SKM-1 (cell line): ENCODE data around the gene YBX2.

Experiments used
- DNase-seq: peaks from one replicate; lab custom pipeline; 2025; ENCODE audit not compliant: unreplicated experiment; lab: John Stamatoyannopoulos, UW

The YBX2 gene

DNA sequence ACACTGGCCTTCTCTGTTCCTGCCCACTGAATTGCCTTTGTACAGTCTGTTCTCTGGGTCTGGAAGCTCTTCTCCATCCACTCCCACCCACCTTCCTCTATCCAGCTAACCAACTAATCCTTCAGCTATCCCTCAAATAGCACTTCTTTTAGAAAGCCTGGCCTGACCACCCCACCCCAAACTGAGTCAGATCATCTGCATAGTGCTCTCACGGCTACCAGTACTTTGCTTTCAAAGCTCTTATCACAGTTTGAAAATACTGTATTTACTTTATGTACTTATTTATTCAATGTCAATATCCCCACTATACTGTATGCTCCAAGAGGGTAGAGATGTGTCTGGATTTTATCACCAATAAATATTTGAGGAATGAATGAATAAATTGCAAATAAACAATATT is 27.7 kb downstream of the YBX2 start:
- DNase-seq: no peak

DNA sequence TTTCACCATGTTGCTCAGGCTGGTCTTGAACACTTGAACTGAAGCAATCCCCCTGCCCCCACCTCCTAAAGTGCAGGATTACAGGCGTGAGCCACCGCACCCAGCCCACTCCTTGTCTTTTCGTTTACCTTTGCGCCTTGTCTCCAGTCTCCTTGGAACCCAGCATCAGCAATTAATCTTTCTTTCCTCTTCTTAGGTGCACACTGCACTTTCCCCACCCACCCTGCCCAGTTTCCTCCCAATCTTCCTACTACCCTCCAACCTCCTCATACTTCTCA is 30.7 kb downstream of the YBX2 start:
- no peak for DNase-seq

DNA sequence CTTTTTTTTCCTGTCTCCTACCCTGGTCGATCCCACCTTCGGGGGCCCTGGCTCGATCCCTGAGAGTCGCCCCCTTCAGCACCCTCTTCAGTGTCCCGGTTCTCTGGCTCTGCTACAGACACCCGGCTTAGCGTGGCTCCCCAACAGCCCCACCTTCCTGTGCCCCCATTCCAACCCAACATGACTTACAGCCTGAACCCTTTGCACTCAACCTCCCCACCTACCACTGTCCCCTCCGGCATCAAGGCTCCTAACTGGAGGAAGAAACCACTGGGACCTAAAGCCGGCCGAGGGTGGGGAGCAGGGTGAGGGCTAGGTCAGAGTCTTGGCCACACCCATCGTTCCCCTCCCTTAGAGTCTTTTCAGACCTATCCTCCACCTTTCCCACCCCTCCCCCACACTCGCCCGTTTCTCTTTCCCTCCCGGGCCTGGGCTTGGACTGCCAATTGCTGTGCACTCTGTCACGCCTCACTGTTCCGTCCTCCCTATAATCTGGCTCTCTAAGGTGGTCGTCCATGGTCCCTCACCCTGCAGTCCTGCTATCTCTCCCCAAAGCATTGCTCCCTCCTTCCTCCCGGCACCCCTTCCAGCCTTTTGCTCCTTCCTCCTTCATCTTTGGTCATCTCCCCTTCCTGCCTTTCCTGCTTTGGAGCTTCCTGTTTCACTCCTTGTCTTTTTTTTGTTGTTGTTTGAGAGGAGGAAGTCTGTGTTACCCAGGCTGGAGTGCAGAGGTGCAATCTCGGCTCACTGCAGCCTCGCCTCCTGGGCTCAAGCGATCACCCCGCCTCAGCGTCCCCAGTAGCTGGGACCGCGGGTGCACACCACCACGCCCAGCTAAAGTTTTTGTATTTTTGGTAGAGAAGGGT is 31.3 kb downstream of the YBX2 start:
- DNase-seq: no peak

DNA sequence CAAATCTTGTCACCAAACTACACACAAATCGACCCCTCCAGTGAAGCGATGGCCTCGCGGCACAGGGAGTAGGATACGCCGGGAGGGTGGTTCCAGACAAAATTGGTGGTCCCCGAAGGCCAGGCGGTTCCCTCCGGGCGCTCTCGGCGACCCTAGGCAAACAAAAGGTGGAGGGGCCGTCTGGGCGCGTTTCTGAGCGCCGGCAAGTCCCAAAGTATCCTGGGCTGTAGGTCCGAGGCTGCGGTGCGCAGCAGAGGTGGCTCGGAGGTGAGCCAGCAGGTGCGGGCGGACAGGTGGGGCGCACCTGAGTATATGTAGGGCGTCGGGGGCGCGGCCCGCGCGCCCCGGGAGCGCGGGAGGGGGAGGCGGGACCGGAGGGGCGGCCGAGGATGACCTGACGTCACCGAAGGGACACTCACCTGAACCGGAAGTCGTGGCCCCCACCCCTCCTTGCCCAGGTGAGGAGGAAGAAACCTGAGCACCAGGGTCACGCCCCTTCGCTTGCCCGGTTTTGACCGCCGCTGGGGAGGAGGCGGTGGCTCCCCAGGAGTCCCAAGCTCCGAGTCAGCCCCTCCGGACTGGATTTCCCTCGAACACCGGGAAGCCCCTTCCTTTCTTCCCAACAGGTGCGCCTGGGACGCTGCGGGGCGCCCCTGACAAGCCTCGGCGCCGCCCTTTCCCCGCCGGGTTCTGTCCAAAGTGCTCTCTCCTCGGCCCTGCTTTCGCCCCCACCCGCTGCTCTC is 32.1 kb downstream of the YBX2 start, which contains the start of gene CLDN7:
Gene CLDN7, minus strand, starts transcription at position 287 of the 743 bp plus-strand sequence. CDS start 435 bp downstream, outside the sequence.
- DNase-seq: no peak

- no peak for DNase-seq
These were observed 32.9 kb downstream of the YBX2 start for GRCh38 chr17:7261379-7262191.

DNA sequence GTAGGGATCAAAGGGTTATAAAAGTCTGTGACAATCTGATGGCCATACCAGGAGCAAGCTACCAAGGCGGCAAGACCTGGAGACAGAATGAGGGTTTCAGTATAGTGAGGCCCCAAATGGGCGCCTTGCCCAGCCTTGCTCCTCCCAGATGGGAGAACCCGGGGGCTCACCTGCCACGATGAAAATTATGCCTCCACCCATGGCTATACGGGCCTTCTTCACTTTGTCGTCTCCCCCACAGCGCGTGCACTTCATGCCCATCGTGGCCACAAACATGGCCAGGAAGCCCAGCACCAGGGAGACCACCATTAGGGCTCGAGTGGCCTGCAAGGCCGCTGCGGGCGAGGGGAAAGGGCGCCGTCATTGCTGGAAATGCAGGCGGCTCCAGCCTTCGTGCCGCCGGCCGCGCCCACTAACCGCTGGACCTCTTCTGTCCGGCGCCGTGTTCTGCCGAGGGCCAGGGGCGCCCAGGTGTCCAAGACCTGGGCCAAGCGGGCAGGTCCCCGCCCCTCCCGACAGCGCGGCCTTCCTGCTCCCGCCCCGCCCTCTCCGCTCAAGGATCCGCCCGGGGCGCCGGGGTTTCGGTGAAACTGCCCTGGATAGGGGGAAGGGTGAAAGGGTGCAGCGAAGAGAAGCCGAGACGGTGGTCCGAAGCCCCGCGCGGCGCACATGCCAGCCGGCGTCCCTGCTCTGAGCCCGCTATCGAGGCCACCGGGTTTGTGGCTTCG is 33.6 kb downstream of the YBX2 start:
- no peak for DNase-seq

- no peak for DNase-seq
These were observed 34.3 kb downstream of the YBX2 start for GRCh38 chr17:7260151-7260550.

GRCh38 chr17:7259555-7259889 is 34.9 kb downstream of the YBX2 start:
- DNase-seq: no peak

GRCh38 chr17:7258731-7259554 is 35.5 kb downstream of the YBX2 start:
- no peak for DNase-seq

GRCh38 chr17:7256766-7257456 is 37.5 kb downstream of the YBX2 start:
- DNase-seq: no peak

DNA sequence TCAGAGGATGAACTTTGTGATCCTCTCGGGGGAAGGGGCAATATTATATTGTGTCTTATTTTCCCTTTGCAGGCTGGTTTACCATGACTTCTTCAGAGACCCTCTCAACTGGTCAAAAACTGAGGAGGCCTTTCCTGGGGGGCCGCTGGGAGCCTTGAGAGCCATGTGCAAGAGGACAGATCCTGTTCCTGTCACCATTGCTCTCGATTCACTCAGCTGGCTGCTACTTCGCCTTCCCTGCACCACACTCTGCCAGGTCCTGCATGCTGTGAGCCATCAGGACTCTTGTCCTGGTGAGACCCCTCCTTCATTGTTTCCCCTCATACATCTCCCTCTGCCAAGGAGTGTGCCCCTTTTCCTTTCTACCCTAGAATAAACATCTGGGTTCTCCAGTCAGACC is 39.9 kb downstream of the YBX2 start:
- DNase-seq: no peak

GRCh38 chr17:7253082-7253481 is 41.4 kb downstream of the YBX2 start:
- DNase-seq: no peak

- DNase-seq: peak; percentile 53
These were observed 42.0 kb downstream of the YBX2 start, which contains the start of gene ELP5 for GRCh38 chr17:7252176-7253043. ELP5 (plus strand) TSS chr17:7252215; CDS start chr17:7252551, 336 bp downstream.

DNA sequence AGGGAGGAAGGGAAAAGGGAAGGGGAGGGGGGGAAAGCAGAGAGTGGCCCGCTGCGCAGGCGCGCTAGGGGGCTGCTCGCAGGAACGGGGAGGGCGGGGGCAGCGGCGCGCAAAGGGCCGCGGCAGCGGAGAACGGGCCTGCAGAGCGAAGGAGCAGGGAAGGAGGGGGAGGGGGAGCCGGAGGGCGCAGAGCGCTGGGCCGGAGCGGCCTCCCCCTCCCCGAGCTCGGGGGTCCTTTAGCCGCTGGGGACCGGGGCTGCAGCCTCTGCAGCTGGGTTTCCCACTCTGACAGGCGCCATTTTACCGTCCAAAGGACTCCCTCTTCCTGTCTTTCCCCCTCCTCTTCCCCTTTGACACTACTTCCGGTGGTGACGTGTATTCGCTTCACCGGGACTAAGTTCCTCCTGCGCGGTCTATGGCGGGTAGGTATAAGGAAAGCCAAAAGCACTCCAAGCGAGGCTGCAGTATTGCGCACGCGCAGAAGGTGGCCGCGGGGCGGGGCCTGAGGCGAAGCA is 42.7 kb downstream of the YBX2 start, which contains the start of gene CTDNEP1:
Gene CTDNEP1, minus strand, starts transcription at position 74 of the 515 bp plus-strand sequence. CDS start 438 bp downstream, outside the sequence.
- peak; percentile 79 for DNase-seq

- no peak for DNase-seq
These were observed 43.5 kb downstream of the YBX2 start for GRCh38 chr17:7250695-7251627.

- no peak for DNase-seq
These were observed 44.6 kb downstream of the YBX2 start for GRCh38 chr17:7249830-7250229.

DNA sequence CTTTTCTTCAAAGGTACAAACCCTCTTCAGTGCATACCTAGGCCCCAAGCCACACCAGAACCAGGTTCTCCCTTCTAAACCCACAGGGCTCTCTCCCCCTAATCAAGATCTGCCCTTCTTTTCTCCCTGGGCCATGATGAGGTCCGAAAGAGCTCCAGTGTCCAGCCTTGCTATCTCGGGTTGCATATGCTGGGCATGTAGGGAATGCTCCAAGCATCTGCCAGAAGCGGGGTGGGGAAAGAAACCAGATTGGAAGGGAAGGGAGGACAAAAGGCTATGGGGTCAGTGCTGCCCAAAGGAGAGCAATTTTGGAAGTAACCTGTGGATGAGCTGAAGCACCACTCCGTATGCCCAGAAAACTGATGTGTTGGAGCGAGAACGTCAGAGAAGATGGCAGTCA is 45.2 kb downstream of the YBX2 start:
- DNase-seq: no peak
